Ammon's horn (tissue), 1 donor: Measurements from ENCODE around the gene RAD17.

Experiments used
- DNase-seq: peaks from one replicate; pipeline ENCODE4 v3.0.0-alpha.2; 2016; ENCODE audit warnings: low spot score

The RAD17 gene

DNA sequence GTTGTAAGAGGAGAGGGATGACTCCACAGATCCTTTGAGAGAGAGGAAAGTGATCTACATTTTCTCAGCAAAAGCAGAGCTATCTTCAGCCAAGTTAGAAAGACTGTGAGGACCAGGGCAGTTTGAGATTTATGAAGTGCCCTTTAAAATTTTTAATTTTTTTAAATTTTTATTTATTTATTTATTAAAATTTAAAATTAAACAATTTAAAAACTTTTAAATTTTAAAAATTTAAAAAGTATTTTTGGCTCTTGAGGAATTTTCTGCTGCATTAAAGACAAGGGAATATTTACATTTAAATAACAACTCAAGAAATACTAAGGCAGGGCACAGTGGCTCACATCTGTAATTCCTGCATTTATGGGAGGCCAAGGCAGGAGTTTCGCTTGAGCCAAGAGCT is 92.6 kb downstream of the RAD17 start:
- DNase-seq = no peak
